GM12865 (cell line): ENCODE results near the gene RASSF1.

Experiments used
- DNase-seq: peaks from one replicate; pipeline ENCODE4 v3.0.0; 2010; ENCODE audit warnings: low read depth
- H3K4me3 ChIP-seq: 2 replicates; pipeline ENCODE4 v1.5.1; 2011; ENCODE audit warnings: mild to moderate bottlenecking, low read depth, low read length, control low read depth
- TF ChIP-seq, protein P1 (sequence below): IDR thresholded peaks from 2 replicates; pipeline ENCODE4 v1.5.1; 2011; ENCODE audit warnings: low read length, control low read depth, low read depth, inconsistent platforms; ENCODE audit not compliant: insufficient read depth; ENCODE audit errors: missing control alignments

Gene RASSF1

DNA sequence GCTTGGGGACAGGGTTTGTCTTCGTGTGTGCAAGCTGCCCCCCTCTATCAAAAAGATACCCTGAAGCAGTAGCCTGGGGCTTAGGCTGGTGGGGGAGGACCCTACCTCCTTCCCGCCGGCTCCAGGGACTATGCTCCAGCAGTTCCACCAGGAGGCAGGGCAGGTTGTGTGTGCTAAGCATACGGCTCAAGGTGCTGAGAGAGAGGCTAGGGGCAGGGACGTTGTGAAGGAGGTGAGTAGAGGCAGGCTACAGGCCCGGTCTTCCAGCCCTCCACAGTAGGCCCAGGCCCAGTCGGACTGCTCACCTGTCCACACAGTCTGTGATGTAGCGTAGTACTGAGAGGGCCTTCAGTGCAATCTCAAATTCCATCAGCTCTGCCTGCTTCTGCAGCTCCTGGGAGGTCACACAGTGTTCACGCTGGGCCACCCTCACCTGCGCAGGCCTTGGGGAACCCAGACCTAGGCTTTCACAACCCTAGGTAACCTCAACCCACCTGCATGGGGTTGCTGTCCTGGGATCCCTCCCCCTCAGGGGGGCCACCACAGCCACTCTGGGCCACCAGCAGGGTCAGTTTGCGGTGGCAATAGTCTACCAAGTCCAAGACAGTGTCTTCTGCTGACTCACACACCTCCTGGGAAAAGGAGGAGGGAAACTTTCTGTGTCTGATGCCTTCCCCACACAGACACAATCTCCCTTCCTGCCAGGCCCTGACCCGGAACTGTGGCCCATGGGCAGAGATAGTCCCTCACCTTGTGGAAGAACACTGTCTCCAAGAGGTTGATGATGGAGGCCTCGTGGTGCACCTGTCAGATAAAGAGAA is 2.4 kb upstream of the RASSF1 start:
- no peak for DNase-seq
- no peak overlapping the region for H3K4me3 ChIP-seq
- TF ChIP-seq, protein P1, sequence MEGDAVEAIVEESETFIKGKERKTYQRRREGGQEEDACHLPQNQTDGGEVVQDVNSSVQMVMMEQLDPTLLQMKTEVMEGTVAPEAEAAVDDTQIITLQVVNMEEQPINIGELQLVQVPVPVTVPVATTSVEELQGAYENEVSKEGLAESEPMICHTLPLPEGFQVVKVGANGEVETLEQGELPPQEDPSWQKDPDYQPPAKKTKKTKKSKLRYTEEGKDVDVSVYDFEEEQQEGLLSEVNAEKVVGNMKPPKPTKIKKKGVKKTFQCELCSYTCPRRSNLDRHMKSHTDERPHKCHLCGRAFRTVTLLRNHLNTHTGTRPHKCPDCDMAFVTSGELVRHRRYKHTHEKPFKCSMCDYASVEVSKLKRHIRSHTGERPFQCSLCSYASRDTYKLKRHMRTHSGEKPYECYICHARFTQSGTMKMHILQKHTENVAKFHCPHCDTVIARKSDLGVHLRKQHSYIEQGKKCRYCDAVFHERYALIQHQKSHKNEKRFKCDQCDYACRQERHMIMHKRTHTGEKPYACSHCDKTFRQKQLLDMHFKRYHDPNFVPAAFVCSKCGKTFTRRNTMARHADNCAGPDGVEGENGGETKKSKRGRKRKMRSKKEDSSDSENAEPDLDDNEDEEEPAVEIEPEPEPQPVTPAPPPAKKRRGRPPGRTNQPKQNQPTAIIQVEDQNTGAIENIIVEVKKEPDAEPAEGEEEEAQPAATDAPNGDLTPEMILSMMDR: no peak

GRCh38 chr3:50341996-50342650 is 1.5 kb upstream of the RASSF1 start:
- TF ChIP-seq, protein P1: no peak
- H3K4me3 ChIP-seq: no peak overlapping the region
- no peak for DNase-seq

DNA sequence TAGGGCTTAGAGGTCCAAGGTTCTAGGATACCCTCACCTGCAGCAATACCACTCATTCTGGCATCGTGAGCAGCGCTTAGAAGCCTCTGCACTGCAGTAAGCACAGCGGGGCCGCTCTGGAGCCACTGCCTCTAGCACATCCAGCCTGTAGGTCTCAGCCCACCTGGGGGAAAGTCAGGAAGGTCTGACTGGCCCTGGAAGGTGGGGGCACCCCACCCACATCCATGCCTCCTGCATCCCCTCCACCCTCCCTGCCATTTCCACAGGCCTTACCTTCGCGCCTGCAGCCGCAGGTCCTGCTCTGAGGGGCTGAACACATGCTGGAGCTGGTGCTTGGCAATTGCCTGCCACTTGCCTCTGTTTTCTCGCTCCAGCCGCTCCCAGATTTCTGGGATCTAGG is 901 bp upstream of the RASSF1 start:
- TF ChIP-seq, protein P1: no peak
- DNase-seq: no peak
- H3K4me3 ChIP-seq: peak overlapping the region; percentile 96

- H3K4me3 ChIP-seq: peak overlapping the region; percentile 96
- TF ChIP-seq, protein P1: no peak
- no peak for DNase-seq
Measured at GRCh38 chr3:50340147-50340447, 539 bp downstream of the RASSF1 start.

GRCh38 chr3:50339485-50340146 is 1.0 kb downstream of the RASSF1 start:
- TF ChIP-seq, protein P1: no peak
- no peak for DNase-seq
- H3K4me3 ChIP-seq: peak overlapping the region; percentile 96

DNA sequence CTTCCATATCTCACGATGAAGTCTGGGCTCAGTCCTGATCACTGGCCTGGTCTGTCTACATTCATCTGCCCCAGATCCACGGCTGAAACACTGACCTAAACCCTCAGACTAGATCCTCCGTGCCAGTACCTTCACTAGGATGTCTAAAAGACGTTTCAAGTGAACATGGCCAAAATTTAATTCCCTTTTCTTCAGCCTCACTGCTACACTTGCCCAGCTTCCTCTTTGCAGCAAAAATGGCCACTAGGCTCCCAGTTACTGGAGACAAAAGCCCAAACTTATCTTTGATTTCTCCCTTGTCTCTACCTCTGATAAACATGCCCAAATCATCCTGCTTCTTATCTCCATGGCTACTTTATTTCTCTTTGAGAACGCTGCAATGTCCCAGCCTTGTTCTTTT is 1.7 kb downstream of the RASSF1 start:
- DNase-seq: no peak
- H3K4me3 ChIP-seq: peak overlapping the region; percentile 96
- TF ChIP-seq, protein P1: no peak
